ENCODE measurements around the gene WDR81. TPM values are rescaled to one million over a fixed set of nuclear protein-coding genes. Genes with fewer than 3 reads are reported as not detected.

Gene WDR81
- total and polyA plus RNA-seq, 2 donors (not counting 3 experiments of a cell fraction or from before 2014, with no cell fraction given): 10.4 to 17.3 TPM

DNA sequence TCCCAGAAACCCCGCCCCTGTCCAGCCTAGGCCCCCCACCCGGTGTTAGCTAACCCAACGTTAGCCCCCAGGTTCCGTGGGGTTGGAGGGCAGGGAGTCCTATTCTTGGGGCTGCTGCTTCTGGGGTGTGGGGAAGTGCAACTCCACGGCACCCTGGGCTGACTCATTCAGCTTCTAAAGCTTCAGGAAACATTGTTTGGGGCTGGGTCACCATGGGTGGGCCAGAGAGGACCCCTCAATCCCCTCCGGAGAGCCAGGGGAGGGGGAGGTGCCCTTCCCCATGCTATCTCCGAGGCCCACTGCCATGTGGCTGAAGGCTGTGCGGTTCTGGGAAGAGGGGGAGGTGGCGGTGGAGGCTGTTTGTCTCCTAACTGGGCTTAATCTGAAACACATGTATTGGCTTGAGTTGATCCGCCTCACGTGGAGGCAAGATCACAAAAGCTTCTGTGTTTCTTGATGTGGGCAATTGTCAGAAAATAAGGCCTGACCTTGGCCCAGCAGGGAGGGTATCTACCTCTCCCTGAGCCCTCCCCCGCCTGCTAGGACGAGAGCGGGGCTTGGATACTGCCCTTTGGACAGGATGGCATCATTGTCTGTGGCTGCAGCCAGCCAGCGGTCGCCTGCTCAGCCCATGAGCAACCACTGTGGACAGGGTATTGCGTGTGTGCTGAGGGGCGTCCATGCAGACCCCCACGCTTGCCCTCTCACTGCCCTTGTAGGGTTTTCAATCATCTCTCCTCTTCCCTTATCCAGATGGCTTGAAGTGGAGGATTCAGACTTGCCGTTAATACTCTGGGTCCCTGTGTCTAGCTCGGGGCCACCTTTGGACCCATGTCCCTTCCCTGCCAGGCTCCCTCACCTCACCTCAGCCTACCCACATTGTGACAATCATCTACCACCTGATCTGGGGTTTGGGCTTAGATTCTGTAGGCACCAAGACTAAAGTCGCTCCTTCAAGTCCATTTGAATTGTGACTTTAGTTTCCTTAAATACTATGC lies 38.7 kb downstream of the WDR81 start:
- no peaks in the 10 kb centered on the region for H3K9me1 ChIP-seq (replicated peaks; ENCODE audit: control insufficient read depth, extremely low read depth, insufficient read depth, low read length)
- dilution Hi-C loops (cut with MboI; ENCODE audit: extremely low pct_ligation_motif_present, low sequenced_read_pairs): no loop called here
- no peak for TF ChIP-seq MAX (IDR thresholded peaks at IDR 0.05; ENCODE audit: insufficient read depth, insufficient read length)
- no peak for TF ChIP-seq MYC (IDR thresholded peaks at IDR 0.05; ENCODE audit: low read depth, low read length)
- no peak for TF ChIP-seq JUN (IDR thresholded peaks at IDR 0.05; ENCODE audit: borderline replicate concordance, insufficient read depth, insufficient read length, low read depth)
- TF ChIP-seq GATA2 (IDR thresholded peaks at IDR 0.05; ENCODE audit: insufficient read depth, insufficient read length, low read depth, low read length): no peak
- no peak for TF ChIP-seq EZH2 (IDR thresholded peaks at IDR 0.05; ENCODE audit: borderline replicate concordance, low read depth, low read length, severe bottlenecking)
- TF ChIP-seq POLR2A (IDR thresholded peaks at IDR 0.05; ENCODE audit: low read depth, low read length): no peak
- no peak for TF ChIP-seq FOS (IDR thresholded peaks at IDR 0.05; ENCODE audit: borderline replicate concordance, insufficient read depth, low read length)
- TF ChIP-seq CTCF (IDR thresholded peaks at IDR 0.05; ENCODE audit: extremely low read depth in 1 of 2, insufficient read depth in 1 of 2, low read depth in 1 of 2, low read length in 2 of 2): no peak
- no peak for TF ChIP-seq POLR2AphosphoS5 (IDR thresholded peaks at IDR 0.05; ENCODE audit: insufficient read depth, low read depth, low read length)
- DNase-seq (ENCODE audit: low read depth, low spot score) (no peak), FAIRE-seq (no peak)
- no peak overlapping the region for H3K4me3 ChIP-seq (replicated peaks in 1 of 3; ENCODE audit: insufficient read depth in 1 of 3, low read depth in 1 of 3, low read length in 3 of 3)
- no peak overlapping the region for H2AFZ ChIP-seq (ENCODE audit: low read depth, low read length)
- ChIA-PET CTCF (interaction anchor here (1.2 to 2.2 kb wide), 5 partner anchors 9 to 44 kb away, joined by 3 to 10 read pairs (median 7); no protein-coding TSS in a partner anchor), POLR2A (no interaction called here)
- H3K27ac ChIP-seq (ENCODE audit: insufficient read depth, low read depth, low read length): no peak overlapping the region
- no peaks in the 10 kb centered on the region for H3K36me3 ChIP-seq (ENCODE audit: control insufficient read depth in 2 of 2, extremely low read depth in 1 of 2, insufficient read depth in 2 of 2, low read length in 2 of 2)
- H3K9me3 ChIP-seq (replicated peaks; ENCODE audit: control insufficient read depth, insufficient read depth, low read length): no peaks in the 10 kb centered on the region
- peaks cover 4% of the 10 kb centered on the region for H3K4me1 ChIP-seq (ENCODE audit: control insufficient read depth, extremely low read depth, insufficient read depth, low read length)
- H3K27me3 ChIP-seq (ENCODE audit: control insufficient read depth in 2 of 2, insufficient read depth in 2 of 2, low read length in 2 of 2): no peaks in the 10 kb centered on the region
- H3K4me2 ChIP-seq (ENCODE audit: insufficient read depth, low read length): no peak overlapping the region
- H4K20me1 ChIP-seq (replicated peaks; ENCODE audit: control insufficient read depth, extremely low read depth, insufficient read depth, low read length): no peaks in the 10 kb centered on the region
- no TSS peak for BruUV-seq (replicated peaks)
- no peaks in the 10 kb centered on the region for H3K79me2 ChIP-seq (ENCODE audit: control insufficient read depth, insufficient read depth, low read length)
- H3K9ac ChIP-seq (replicated peaks; ENCODE audit: extremely low read depth, insufficient read depth, low read length): no peak overlapping the region
- intact Hi-C loops (cut with micrococcal nuclease): no loop called here

Measured in endothelial cell of umbilical vein (primary cell).